Measurements from ENCODE around the gene NDUFB6. TPM values are rescaled to one million over a fixed set of nuclear protein-coding genes. Genes with fewer than 3 reads are reported as not detected.

NDUFB6 gene
- total RNA-seq, 1 donor from 2014 or later, result 38.4 TPM

GRCh38 chr9:32584784-32585183 lies 11.8 kb upstream of the NDUFB6 start:
- H3K27ac Mint-ChIP-seq, result no peak overlapping the region

DNA sequence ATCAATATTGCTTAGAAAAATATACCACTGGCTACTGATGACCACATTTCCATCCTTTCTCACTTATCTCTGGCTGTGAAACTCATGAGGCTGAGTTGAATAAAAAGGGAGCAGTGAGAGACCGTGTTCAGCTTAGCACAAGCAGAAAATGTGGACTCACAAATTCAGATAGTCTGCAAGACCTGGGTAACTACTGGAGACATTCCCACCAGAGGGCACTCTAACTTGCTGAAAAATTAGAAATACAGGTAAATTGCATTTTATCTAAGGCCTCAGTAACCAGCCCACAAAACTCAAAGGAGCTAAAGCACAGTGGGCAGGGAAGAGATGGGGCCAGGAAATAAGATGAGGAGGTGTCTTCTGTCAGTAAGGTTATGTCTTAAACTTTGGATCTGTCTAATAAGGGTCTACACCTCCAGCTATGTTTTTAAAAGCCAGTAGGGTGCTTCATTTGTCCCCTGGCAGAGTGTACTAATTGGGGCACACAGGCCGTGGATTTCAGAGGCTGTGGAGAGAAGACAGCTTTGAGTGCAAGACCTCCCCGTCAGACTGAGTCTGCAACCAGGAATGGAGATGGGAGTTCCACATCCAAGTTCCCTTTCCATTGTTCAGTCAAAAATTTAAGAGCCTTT lies 8.7 kb upstream of the NDUFB6 start:
- Mint-ChIP-seq H3K27ac (no peak overlapping the region), H3K9me3 (peaks cover 6% of the 10 kb centered on the region), H3K36me3 (no peaks in the 10 kb centered on the region), H3K4me3 (no peak overlapping the region), H3K4me1 (peaks cover 5% of the 10 kb centered on the region), H3K27me3 (ENCODE audit: low read depth) (peaks cover 44% of the 10 kb centered on the region)
- no peak for DNase-seq (ENCODE audit: low spot score in 2 of 2, unreplicated experiment in 2 of 2)
- TF ChIP-seq, protein P1, sequence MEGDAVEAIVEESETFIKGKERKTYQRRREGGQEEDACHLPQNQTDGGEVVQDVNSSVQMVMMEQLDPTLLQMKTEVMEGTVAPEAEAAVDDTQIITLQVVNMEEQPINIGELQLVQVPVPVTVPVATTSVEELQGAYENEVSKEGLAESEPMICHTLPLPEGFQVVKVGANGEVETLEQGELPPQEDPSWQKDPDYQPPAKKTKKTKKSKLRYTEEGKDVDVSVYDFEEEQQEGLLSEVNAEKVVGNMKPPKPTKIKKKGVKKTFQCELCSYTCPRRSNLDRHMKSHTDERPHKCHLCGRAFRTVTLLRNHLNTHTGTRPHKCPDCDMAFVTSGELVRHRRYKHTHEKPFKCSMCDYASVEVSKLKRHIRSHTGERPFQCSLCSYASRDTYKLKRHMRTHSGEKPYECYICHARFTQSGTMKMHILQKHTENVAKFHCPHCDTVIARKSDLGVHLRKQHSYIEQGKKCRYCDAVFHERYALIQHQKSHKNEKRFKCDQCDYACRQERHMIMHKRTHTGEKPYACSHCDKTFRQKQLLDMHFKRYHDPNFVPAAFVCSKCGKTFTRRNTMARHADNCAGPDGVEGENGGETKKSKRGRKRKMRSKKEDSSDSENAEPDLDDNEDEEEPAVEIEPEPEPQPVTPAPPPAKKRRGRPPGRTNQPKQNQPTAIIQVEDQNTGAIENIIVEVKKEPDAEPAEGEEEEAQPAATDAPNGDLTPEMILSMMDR (IDR thresholded peaks at IDR 0.05; ENCODE audit: unreplicated experiment), result peak; percentile 54

More at GRCh38 chr9:32584784-32585183, 11.8 kb upstream of the NDUFB6 start:
- no peak for DNase-seq (ENCODE audit: low spot score in 2 of 2, unreplicated experiment in 2 of 2)
- Mint-ChIP-seq H3K27me3 (ENCODE audit: low read depth) (peaks cover 35% of the 10 kb centered on the region), H3K4me1 (peaks cover 7% of the 10 kb centered on the region), H3K9me3 (peaks cover 6% of the 10 kb centered on the region), H3K4me3 (no peak overlapping the region), H3K36me3 (no peaks in the 10 kb centered on the region)
- TF ChIP-seq, protein P1 (IDR thresholded peaks at IDR 0.05; ENCODE audit: unreplicated experiment), result no peak

GRCh38 chr9:32580631-32581300 lies 7.8 kb upstream of the NDUFB6 start:
- DNase-seq (ENCODE audit: low spot score in 2 of 2, unreplicated experiment in 2 of 2), result no peak
- H3K4me3 Mint-ChIP-seq, result no peak overlapping the region

DNA sequence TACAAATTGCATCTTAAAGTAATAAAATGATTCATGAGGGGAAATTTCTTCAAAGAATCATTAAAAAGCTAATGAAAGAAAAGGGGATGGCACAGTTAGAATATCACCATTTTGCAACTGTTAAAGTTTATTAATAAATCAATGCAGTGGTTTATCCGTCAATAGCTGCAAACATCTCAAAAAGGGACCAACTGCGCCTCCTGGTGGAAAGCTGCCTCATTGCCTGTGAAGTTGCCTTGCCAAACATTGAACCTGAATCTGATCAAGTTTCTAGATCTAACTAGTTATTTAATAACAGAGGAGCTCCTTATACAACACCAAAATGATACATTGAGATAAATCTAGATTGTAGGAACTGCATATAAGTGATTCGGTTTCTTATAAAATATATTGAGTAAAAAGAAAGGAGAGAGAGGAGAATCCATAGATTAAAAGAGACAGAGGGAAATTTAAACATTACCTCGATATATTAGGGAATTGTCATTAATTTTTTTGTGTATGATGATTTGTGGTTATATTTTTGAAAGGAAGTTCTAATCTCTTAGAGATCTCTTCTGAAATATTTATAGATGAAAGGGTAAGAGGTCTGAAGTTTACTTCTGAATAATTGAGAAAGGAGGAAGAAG lies 6.9 kb upstream of the NDUFB6 start:
- H3K9me3 Mint-ChIP-seq, result no peaks in the 10 kb centered on the region
- H3K4me1 Mint-ChIP-seq, result peaks cover 5% of the 10 kb centered on the region
- H3K27ac Mint-ChIP-seq, result no peak overlapping the region
- TF ChIP-seq, protein P1 (IDR thresholded peaks at IDR 0.05; ENCODE audit: unreplicated experiment), result peak; percentile 94
- H3K4me3 Mint-ChIP-seq, result no peak overlapping the region
- DNase-seq (ENCODE audit: low spot score in 2 of 2, unreplicated experiment in 2 of 2), result peak; percentile 34 to 83
- H3K36me3 Mint-ChIP-seq, result no peaks in the 10 kb centered on the region
- peaks cover 33% of the 10 kb centered on the region for H3K27me3 Mint-ChIP-seq (ENCODE audit: low read depth)

More at GRCh38 chr9:32580631-32581300, 7.8 kb upstream of the NDUFB6 start:
- H3K9me3 Mint-ChIP-seq, result peaks cover under 1% of the 10 kb centered on the region
- TF ChIP-seq, protein P1 (IDR thresholded peaks at IDR 0.05; ENCODE audit: unreplicated experiment), result no peak
- H3K4me1 Mint-ChIP-seq, result peaks cover 5% of the 10 kb centered on the region
- H3K27me3 Mint-ChIP-seq (ENCODE audit: low read depth), result peaks cover 42% of the 10 kb centered on the region
- no peaks in the 10 kb centered on the region for H3K36me3 Mint-ChIP-seq
- H3K27ac Mint-ChIP-seq, result no peak overlapping the region

GRCh38 chr9:32578976-32579375 lies 6.0 kb upstream of the NDUFB6 start:
- Mint-ChIP-seq H3K4me1 (peaks cover 5% of the 10 kb centered on the region), H3K36me3 (no peaks in the 10 kb centered on the region)
- TF ChIP-seq, protein P1 (IDR thresholded peaks at IDR 0.05; ENCODE audit: unreplicated experiment), result no peak

More at GRCh38 chr9:32578976-32579375, 6.0 kb upstream of the NDUFB6 start:
- Mint-ChIP-seq H3K27ac (no peak overlapping the region), H3K9me3 (no peaks in the 10 kb centered on the region), H3K27me3 (ENCODE audit: low read depth) (peaks cover 31% of the 10 kb centered on the region), H3K4me3 (no peak overlapping the region)
- DNase-seq (ENCODE audit: low spot score in 2 of 2, unreplicated experiment in 2 of 2), result no peak
